Ovary (tissue), 9 donors: ENCODE measurements around the gene RHO. TPM values are rescaled to one million over a fixed set of nuclear protein-coding genes. Genes with fewer than 3 reads are reported as not detected.

Source experiments
- DNase-seq, 5 donors: peaks; one replicate each; pipeline ENCODE4 v3.0.0-alpha.2; 2019 to 2020
- H3K27ac ChIP-seq, 2 donors: fragments of 200-600 bp; one replicate each; pipeline versions ENCODE4 v1.5.1 to v1.8.0; 2019 to 2022
- H3K27me3 ChIP-seq: fragments of 200-600 bp; one replicate; pipeline ENCODE4 v1.8.0; 2022
- H3K36me3 ChIP-seq: fragments of 200-600 bp; sonication (generic); one replicate; pipeline ENCODE4 v1.5.1; 2019
- H3K4me1 ChIP-seq: one replicate; pipeline ENCODE4 v1.8.1; 2013; ENCODE audit warnings: mild to moderate bottlenecking, moderate library complexity; ENCODE audit not compliant: insufficient read depth
- H3K4me3 ChIP-seq: fragments of 200-600 bp; sonication (generic); one replicate; pipeline ENCODE4 v1.5.1; 2017
- H3K9me3 ChIP-seq, 2 donors: fragments of 200-600 bp in 1 of 2; sonication (generic) in 1 of 2; one replicate each; pipeline versions ENCODE4 v1.5.1 to v1.8.1; 2013 to 2019; ENCODE audit warnings: mild to moderate bottlenecking in 1 of 2, moderate library complexity in 1 of 2
- EP300 ChIP-seq: sonication (generic); formaldehyde crosslinking; IDR thresholded peaks from one replicate; pipeline ENCODE4 v1.6.1; 2017; ENCODE audit warnings: antibody characterized with exemption
- POLR2A ChIP-seq: fragments of 450-650 bp; IDR thresholded peaks from one replicate; pipeline ENCODE4 v1.6.1; 2017; ENCODE audit warnings: antibody characterized with exemption, mild to moderate bottlenecking, moderate library complexity
- WGBS, 3 donors: extraction: QIAGEN DNeasy Blood & Tissue Kit in 1 of 3; methylation state at CpG; one replicate each; pipeline versions ENCODE4 v1.1.5 to v1.1.7; 2013 to 2017; 5-methylcytosine and 5-hydroxymethylcytosine counted together
- intact Hi-C, 4 donors: fragments of 100-400 bp; cut with DNase I; formaldehyde crosslinking; loops; one replicate each; pipeline versions ENCODE4 v1.11.0 to v1.15.1; 2022 to 2023
- polyA plus RNA-seq, 2 donors: library from polyadenylated mRNA; stranded (reverse); fragments of 200-250 nt in 1 of 2; fragments of 350-450 nt in 1 of 2; fragmentation: Illumina TruSeq in 1 of 2; extraction: RNeasy Lipid Tissue Mini Kit (QIAGEN cat#74804) in 1 of 2; gene quantifications; one replicate each; pipeline ENCODE4 v1.2.3, GENCODE V29; 2013 to 2014
- total RNA-seq, 7 donors: library from RNA; depleted of rRNA in 2 of 7; stranded (reverse); fragments of >200 nt in 2 of 7; fragmentation: NEBNext Ultra II Directional in 3 of 7; extraction: Animal tissue kit (Norgen Biotek cat#: 25700) in 3 of 7; gene quantifications; one replicate each; pipeline versions ENCODE4 v1.1.0 to v1.2.4, GENCODE V29; 2016 to 2023
- TF ChIP-seq, protein P1 (sequence below), 3 donors: fragments of 450-650 bp in 2 of 3; fragments of 200-600 bp in 1 of 3; IDR thresholded peaks; one replicate each; pipeline versions ENCODE4 v1.5.1 to v1.8.0; 2016 to 2022; ENCODE audit warnings: antibody characterized with exemption in 3 of 3, mild to moderate bottlenecking in 1 of 3
- donor health status: DM: no; HTN: no; CAD: no; lungs with moderate emphysema.
- donor health status: DM: no; HTN: no; CAD: no.
- donor health status: Bipolar disorder and iron deficiency.
- donor health status: DM: yes; HTN: yes; CAD: no.
- donor health status: DM: no; HTN: no; CAD: no.
- donor health status: DM: yes; HTN: yes; CAD: no.

Gene RHO
- total and polyA plus RNA-seq, 9 donors, result 0.13 to 0.24 TPM; not detected in 7

DNA sequence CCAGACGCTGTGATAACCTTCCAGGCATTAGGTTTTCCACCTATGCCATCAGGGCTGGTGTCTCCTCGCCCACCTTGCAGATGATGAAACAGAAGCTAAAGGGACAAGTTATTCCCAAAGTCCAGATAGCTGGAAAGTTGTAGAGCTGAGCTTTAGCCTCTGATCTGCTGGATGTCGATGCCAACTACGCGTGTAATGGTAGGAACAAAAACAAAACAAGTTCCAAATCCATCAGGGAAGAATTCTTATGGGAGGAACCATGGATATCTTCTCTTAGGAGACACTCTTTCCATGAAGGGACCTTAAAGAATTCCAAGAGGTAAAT, 28.1 kb upstream of the RHO start:
- no peak for TF ChIP-seq POLR2A
- WGBS, 3 donors, result 92 to 94% (median 93%) methylated on average over 5 of the region's 5 CpGs

GRCh38 chr3:129501630-129502029, 26.8 kb upstream of the RHO start:
- no peaks in the 10 kb centered on the region for H3K36me3 ChIP-seq
- H3K27me3 ChIP-seq, result no peaks in the 10 kb centered on the region
- TF ChIP-seq, protein P1, sequence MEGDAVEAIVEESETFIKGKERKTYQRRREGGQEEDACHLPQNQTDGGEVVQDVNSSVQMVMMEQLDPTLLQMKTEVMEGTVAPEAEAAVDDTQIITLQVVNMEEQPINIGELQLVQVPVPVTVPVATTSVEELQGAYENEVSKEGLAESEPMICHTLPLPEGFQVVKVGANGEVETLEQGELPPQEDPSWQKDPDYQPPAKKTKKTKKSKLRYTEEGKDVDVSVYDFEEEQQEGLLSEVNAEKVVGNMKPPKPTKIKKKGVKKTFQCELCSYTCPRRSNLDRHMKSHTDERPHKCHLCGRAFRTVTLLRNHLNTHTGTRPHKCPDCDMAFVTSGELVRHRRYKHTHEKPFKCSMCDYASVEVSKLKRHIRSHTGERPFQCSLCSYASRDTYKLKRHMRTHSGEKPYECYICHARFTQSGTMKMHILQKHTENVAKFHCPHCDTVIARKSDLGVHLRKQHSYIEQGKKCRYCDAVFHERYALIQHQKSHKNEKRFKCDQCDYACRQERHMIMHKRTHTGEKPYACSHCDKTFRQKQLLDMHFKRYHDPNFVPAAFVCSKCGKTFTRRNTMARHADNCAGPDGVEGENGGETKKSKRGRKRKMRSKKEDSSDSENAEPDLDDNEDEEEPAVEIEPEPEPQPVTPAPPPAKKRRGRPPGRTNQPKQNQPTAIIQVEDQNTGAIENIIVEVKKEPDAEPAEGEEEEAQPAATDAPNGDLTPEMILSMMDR (IDR thresholded peaks at IDR 0.05), result no peak
- TF ChIP-seq EP300 (no peak), POLR2A (no peak)
- 79 to 94% (median 84%) methylated on average over 5 of the region's 5 CpGs for WGBS, 3 donors
- intact Hi-C loops, result loop anchor here in 1 of 4 donors (10.0 kb wide), 1 partner anchor 323 kb away; no protein-coding TSS in a partner anchor
- H3K9me3 ChIP-seq, result no peaks in the 10 kb centered on the region
- H3K27ac ChIP-seq, result no peak overlapping the region
- no peak for DNase-seq
- no peak overlapping the region for H3K4me3 ChIP-seq
- H3K4me1 ChIP-seq, result no peaks in the 10 kb centered on the region

More for the DNA sequence above, 28.1 kb upstream of the RHO start:
- Histone ChIP-seq H3K27ac (no peak overlapping the region), H3K9me3 (no peaks in the 10 kb centered on the region), H3K27me3 (no peaks in the 10 kb centered on the region), H3K4me1 (peaks cover 6% of the 10 kb centered on the region), H3K36me3 (no peaks in the 10 kb centered on the region), H3K4me3 (no peak overlapping the region)
- intact Hi-C loops, result loop anchor here in 1 of 4 donors (10.0 kb wide), 1 partner anchor 325 kb away; no protein-coding TSS in a partner anchor
- no peak for DNase-seq

DNA sequence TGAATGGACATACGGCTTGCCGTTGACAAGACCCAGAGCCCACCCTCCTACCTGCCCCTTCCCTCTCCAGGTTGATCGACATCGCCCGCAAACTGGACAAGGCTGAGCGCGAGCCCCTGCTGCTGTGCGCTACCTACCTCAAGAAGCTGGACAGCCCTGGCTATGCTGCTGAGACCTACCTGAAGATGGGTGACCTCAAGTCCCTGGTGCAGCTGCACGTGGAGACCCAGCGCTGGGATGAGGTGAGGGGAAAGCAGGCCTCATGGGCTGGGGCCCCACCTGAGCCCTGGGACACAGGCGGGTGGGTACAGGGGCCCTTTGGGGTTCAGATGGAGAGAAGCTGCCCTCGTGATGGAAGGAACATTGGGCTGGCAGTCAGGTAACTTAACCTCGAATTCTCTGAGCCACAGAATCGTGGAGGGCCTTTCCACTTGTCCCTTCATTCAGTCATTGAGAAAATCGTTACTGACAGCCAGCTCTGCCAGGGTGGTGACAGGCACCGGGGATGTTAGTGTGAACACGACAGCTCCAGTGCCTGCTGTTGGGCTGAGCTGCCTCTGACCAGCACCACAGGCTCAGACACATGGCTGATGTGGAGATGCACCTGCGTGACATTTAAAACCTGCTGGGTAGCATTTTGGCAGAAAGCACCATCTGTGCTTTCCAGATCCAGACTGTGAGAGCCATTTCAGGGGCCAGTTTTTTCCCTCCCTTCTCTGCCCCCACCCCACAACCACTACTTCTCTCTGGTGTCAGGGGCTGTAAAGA, 25.6 kb upstream of the RHO start:
- no peak for TF ChIP-seq EP300
- TF ChIP-seq, protein P1 (IDR thresholded peaks at IDR 0.05), result no peak
- no peak for TF ChIP-seq POLR2A
- H3K27ac ChIP-seq, result no peak overlapping the region
- no peaks in the 10 kb centered on the region for H3K27me3 ChIP-seq
- no peaks in the 10 kb centered on the region for H3K9me3 ChIP-seq
- no peak overlapping the region for H3K4me3 ChIP-seq
- H3K36me3 ChIP-seq, result no peaks in the 10 kb centered on the region
- DNase-seq, result no peak
- no peaks in the 10 kb centered on the region for H3K4me1 ChIP-seq
- WGBS, 3 donors, result 93 to 96% (median 94%) methylated on average over 18 of the region's 18 CpGs
- intact Hi-C loops, result loop anchor here in 1 of 4 donors (10.0 kb wide), 1 partner anchor 322 kb away; no protein-coding TSS in a partner anchor

- Histone ChIP-seq H3K36me3 (no peaks in the 10 kb centered on the region), H3K9me3 (no peaks in the 10 kb centered on the region), H3K27ac (no peak overlapping the region), H3K4me3 (no peak overlapping the region), H3K27me3 (no peaks in the 10 kb centered on the region), H3K4me1 (no peaks in the 10 kb centered on the region)
- no peak for TF ChIP-seq POLR2A
- TF ChIP-seq EP300, result no peak
- TF ChIP-seq, protein P1 (IDR thresholded peaks at IDR 0.05), result no peak
- intact Hi-C loops, result loop anchor here in 1 of 4 donors (10.0 kb wide), 1 partner anchor 321 kb away; no protein-coding TSS in a partner anchor
- WGBS, 3 donors, result 75 to 81% (median 79%) methylated on average over 13 of the region's 13 CpGs
- DNase-seq, result no peak
These were observed 24.8 kb upstream of the RHO start for GRCh38 chr3:129503471-129504291.
